ENCODE data around the gene CHAF1A.
A peak's percentile ranks its signal among the peaks of the same experiment; 100 is the strongest.

The CHAF1A gene

DNA sequence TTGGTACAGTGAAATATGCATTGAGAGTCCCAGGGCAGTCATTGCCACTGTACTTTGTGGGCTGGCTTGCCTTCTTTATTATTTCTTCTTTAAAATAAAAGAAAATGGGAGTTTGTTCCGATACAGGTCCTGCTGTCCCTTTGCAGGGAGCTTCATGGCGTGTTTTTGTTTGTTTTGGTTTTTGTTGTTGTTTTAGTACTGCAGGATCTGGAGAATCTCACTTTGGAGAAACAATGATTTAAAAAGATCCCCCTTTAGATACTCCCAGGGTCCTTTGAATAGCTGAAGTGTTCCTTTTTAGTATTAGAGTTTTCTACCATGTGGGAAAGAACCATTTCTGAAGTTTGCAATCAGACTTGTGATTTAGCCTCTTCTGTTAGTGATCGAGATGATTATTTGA is 11.1 kb downstream of the CHAF1A start:
- no peak for DNase-seq

DNA sequence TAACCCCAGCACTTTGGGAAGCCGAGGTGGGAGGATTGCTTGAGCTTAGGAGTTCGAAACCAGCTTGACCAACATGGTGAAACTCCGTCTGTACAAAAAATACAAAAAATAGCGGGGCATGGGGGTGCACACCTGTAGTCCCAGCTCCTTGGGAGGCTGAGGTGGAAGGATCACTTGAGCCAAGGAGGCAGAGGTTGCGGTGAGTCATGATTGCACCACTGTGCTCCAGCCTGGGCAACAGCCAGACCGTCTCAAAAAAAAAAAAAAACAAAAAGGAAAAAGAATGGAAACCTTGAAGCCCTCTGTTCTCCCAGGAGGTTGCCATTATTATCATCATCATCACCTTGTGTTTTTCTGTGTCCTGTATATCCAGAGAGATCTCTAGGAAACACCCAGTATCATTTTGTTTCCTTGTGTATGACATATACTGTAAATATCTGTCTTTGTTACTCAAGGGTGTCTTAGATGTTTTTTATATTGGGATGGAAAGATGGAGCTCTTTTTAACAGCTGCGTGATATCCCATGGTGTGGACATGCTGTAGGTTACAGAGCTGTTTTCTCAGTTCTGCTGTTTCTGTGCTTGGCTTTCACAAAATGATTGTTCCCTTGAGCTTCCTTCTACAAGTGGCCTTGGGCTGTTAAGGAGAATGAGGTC is 11.8 kb downstream of the CHAF1A start:
- DNase-seq, result no peak

DNA sequence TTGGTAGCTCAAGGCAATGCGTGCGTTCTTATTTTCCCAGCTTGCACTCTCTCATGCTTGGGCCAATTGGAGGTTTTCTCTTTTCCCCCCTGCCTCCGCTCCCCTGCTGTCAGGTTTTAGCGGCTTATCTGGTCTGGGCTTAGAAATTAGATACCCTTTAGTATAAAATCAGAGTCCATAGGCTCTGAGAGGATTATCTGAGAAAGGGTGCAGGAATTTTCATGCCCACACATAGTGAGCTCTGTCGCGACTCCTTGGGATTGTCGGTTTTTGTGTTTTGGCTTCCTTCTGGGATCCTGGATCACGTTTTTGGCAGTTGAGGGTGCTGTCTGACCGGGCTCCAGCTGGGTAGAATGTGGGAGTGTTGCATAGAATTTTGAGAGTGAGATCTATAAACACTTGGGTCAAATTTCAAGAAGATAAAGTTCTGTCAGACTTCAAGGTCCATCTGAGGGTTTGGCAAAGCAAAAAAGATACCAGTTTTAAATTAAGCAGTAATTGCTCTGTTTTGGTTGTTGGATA is 12.4 kb downstream of the CHAF1A start:
- DNase-seq, result no peak

DNA sequence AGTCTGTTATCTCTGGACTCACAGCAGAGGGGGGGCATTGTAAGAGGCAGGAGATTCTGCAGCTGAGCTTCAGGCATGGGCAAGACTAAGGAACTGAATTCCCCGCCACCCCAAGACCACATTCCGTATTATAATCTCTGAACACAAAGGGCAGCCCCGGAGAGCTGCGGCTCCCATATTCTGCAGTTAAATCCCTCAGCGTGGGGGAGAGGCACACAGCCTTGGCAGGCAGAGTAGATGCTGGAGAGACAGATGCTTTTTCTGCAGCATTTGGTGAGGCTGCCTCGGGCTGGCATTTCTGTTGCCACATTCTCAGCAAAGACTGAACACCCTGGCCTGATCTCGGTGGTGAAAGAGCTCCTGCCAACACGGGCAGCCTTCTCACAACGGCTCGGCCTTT is 12.9 kb downstream of the CHAF1A start:
- no peak for DNase-seq

DNA sequence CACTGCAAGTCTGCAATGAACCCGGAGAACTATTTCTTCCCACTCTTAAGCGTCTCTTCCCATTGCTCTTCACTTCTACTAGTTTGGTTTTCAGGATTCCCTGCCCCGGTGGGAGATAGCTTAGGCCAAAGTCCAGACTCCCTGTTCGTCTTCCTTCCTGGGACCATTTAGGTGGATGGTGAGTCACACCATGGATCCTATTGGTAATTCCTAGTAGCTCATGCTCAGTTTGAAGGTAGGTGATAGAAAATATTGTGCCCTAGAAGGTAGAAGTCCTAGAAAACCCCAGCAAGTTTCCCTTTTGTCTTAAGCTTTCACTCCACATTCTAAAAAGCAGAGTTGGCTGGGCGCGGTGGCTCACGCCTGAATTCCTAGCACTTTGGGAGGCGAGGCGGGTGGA is 13.8 kb downstream of the CHAF1A start:
- DNase-seq, result no peak

DNA sequence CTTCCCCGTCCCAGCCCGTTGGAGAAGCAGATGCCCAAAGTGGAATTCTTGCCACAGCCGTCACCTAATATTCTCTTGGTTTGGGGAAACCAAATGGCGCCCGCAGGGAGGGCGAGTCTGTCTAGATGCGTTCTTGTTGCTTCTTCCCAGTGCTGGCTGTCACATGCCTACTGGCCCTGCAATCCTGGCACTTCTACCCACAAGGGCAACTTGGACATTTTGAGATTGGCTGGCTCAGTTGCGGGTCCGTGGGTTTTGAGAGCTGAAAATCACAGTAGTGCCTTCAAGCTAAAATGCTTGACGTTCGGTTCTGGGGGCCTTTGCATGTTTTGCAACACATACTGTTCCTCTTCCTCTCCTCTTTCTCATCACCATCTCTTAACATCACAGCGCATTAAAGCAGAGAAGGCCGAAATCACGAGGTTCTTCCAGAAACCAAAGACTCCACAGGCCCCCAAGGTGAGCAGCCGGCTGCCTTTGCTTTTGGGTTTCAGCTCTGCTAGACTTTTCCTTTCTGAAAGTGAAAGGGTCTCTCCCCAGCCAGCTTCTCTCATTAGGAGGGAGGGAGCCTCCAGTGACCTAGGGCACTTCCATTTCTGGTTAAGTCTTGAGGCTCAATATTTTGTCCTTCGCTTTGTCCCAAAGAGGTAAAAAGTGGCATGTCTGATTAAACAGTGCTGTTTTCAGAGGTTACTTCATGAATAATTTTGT is 21.1 kb downstream of the CHAF1A start:
- DNase-seq, result no peak

GRCh38 chr19:4425537-4425936 is 23.1 kb downstream of the CHAF1A start:
- no peak for DNase-seq

DNA sequence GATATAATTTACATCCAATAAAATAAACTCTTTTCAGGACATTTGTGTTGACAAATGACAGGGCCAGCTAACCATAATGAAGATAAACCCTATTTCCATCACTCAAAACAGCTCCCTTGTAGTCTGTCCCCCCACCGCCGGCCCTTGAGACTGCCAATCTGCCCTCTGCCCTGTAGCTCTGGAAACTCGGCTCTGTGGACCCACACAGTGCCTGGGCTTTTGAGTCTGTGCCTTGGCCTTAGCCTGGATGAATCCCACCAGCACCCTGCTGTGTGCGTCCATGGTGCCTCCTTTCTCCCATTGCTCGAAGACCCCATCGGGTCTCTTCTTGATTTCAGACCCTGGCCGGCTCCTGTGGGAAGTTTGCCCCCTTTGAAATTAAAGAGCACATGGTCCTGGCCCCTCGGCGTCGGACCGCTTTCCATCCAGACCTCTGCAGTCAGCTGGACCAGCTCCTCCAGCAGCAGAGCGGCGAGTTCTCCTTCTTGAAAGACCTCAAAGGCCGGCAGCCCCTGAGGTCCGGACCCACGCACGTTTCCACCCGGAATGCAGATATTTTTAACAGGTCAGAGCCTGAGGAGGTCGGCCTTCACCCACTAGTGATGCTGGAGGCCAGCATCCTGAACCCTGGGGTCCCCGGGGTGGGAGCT is 26.0 kb downstream of the CHAF1A start:
- no peak for DNase-seq

DNA sequence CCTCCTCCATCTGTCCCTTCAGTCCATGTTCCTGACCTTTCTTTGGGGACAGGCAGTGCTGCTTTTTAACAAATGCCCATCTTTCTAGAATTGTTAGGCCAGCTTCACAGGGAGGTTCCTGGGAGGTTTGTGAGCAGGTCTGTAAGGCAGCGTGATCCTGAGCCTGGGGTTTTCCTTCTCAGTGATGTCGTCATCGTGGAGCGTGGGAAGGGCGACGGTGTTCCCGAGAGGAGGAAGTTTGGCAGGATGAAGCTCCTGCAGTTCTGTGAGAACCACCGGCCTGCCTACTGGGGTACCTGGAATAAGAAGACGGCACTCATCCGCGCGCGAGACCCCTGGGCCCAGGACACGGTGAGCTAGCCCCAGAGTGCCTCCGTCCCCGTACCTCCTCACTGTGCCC is 26.8 kb downstream of the CHAF1A start:
- no peak for DNase-seq

DNA sequence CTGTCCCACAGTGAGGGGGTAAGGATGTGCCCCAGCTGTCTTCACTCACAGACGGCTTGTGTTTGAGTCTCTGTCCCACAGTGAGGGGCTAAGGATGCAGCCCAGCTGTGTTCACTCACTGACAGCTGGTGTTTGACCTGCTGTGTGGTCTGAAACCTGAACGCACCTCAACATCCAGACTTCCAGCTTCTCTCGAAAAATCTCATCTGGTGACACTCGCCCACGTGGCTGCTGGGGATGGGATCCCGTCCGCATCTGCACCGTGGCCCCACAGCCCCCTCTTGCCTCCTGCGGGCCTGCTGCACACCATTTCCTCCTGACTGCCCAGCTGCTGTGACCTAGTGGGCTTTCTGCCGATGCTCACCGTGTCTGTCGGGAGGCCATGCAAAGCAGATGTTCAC is 27.3 kb downstream of the CHAF1A start:
- no peak for DNase-seq

DNA sequence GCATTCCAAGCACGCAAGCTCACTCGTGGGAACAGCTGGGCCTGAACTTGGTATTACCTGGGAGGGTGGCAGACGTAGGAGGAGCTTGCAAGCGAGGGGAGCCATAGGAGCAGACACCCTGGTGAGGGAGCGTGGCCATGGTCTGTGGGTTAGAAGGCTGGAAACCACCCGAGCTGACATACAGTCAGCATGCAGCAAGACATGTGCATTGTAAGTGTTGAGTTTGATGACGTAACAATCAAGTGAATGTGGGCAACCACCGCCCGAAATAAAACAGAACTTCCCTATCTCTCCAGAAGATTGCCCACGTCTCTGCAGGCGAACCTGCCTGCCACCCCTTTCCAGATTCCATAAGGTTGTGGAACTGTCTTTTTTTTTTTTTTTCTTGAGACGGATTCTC is 28.3 kb downstream of the CHAF1A start:
- DNase-seq, result peak; percentile 25 to 77

GRCh38 chr19:4431296-4431695 is 28.9 kb downstream of the CHAF1A start:
- no peak for DNase-seq

DNA sequence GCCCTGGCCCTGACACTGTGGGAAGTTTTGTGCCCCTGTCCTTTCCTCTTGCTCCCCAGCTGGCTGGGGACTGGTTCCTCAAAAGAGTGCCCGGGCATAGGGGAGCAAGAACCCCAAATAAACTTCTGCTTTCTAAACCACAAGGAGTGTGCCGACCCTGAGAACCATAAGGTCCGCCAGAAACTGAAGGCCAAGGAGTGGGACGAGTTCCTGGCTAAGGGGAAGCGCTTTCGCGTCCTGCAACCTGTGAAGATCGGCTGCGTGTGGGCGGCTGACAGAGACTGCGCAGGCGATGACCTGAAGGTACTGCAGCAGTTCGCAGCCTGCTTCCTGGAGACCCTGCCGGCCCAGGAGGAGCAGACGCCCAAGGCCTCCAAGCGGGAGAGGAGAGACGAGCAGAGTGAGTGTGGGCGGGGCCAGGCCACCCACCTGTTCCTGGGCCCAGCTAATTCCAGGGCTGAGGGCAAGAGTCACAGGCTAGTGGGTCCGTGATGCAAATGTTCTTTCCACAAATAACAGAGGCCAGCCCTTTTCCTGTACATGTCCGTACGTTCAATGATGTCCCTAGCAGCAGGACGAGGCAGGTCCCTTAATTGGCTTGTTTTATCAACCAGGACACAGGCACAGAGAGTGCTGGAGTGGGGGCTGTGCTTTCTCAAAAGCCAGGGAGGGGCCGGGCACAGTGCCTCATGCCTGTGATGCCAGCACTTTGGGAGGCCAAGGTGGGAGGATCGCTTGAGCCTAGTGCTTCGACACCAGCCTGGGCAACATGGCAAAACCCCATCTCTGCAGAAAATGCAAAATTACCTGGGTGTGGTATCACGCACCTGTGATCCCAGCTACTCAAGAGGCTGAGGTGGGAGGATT is 29.6 kb downstream of the CHAF1A start:
- peak; percentile 11 to 59 for DNase-seq

- no peak for DNase-seq
Measured at GRCh38 chr19:4432918-4433506, 30.6 kb downstream of the CHAF1A start.

DNA sequence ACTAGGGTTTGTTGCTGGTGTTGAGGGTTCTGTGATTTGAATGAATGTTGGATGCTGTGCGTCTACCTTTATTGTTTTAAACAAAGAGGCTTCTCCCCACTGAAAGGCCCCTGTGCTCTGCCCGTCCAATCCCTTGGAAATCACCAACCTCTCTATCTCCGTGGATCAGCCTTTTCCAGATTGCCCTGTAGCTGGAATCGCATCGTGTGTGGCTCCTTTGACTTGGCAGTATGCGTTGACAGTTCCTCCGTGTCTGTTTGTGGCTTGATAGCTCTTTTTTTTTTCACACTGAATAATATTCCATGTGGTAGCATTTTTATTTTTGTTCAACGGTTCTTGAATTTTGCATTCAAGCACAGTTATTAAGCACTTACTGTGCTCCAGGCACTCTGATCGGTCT is 32.0 kb downstream of the CHAF1A start:
- DNase-seq, result no peak

DNA sequence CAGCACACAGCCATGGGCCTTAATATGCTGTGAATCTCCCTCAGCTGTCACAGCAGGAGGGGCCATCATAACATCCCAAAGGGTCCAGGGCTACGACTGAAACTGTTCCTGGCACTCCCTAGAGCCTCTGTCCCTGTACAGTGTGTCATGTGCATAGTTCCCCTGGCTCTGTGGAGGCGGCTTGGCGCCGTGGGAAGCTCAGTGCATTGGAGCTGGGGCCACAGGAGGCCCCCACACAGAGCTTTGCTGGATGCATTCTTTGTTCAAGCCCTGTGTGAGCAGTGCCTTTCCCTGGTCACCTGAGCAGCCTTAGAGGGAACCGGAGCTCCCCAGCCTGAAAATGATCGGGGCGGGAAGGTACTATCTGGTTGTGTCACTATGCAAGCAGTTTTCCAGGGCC is 33.8 kb downstream of the CHAF1A start:
- no peak for DNase-seq

GRCh38 chr19:4437103-4437502 is 34.7 kb downstream of the CHAF1A start:
- no peak for DNase-seq

DNA sequence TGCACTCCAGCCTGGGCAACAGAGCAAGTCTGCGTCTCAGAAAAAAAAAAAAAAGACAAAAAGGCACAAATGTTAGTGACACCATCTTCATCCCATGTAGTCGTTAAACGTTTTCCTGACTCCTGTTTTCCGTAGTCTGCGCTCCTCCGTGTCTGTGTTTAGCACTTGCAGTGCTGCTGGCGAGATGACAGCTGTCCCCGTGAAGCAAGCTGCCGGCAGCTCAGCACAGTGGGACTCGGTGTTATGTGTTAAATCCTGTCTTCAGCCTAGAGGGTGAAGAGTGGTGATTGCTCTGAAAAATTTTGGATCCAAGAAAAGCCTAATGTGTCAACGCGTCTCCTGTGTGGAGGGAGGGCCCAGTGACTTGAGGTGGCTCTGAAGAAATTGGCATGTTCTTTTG is 36.8 kb downstream of the CHAF1A start:
- DNase-seq, result no peak

DNA sequence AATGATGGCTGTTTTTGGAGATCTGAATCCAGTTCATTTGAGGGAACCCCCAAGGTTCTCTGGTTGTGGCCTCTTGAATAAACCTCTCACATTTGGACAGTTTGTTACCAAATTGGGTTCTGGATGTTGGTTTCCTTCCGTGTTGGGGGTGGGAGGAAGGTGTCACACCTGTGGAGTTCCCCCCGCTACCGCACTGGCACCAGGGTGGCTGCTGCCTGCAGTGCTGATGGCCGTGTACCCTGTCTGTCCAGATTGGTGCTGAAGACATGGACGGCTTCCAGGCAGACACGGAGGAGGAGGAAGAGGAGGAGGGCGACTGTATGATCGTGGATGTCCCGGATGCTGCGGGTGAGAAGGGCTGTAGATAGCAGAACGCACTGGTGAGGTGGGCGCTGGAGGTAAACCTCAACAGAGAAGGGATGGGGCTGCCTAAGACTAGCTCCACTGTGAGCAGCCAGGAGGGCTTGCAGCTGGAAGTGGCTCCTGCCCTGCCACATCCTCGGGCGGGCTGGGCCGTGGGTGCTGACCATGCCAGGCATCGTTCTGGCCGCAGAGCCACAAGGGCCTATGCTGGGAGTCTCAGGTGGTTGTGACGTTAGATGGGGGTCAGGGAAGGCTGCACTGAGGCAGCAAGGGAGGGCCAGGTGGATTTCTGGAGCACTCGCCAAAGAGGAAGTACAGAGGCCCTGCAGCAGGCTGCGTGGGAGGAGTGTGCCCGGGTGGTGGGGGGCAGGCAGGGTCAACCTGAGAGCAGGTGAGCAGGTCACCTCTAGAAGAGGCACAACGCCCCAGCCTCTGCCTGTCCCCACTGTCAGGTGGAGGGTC is 39.8 kb downstream of the CHAF1A start:
- no peak for DNase-seq

DNA sequence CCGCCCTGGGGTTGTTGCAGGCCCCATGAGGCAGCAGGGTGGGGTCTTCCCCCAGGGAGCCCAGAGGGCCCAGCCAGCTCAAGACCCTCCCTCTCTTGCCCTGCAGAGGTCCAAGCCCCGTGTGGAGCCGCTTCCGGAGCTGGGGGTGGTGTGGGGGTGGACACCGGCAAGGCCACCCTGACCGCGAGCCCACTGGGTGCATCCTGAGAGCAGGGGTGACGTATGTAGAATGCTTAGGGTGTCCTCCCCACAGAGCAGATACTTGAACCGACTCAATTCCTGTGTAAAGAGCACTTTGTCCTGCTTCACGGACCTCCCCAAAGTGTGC is 40.3 kb downstream of the CHAF1A start:
- no peak for DNase-seq

DNA sequence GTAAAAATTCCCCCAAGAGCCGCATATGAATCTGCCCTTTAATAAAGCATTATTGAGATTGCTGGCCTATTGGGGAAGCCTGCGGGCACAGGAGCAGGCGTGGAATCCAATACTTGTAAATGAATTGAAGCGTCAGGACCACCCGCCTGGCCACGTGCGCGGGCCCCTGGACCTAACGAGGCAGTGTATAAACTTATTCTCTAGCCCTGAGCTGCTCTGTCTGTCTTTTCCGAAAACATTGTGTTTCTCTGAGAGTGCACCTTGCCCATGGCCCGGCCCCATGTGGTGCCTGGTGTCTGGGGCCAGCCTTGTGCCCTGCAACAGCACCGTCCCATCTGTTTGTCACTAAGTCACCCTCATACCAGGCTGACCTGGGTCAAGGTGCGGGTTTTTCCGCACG is 40.7 kb downstream of the CHAF1A start:
- no peak for DNase-seq
